HG03432 (cell line): Measurements from ENCODE around the gene STON1.
A peak's percentile ranks its signal among the peaks of the same experiment; 100 is the strongest.
"Not testable (repeated sequence)": the region's sequence is repeated elsewhere in the genome, so short reads cannot be mapped to it uniquely, and the experiment has no call there.

Source experiments
- ATAC-seq: cut with Tn5 transposase; IDR thresholded peaks from one replicate; pipeline ENCODE4 v1.9.1; 2021; ENCODE audit warnings: mild to moderate bottlenecking, moderate library complexity; ENCODE audit not compliant: unreplicated experiment

Gene STON1

DNA sequence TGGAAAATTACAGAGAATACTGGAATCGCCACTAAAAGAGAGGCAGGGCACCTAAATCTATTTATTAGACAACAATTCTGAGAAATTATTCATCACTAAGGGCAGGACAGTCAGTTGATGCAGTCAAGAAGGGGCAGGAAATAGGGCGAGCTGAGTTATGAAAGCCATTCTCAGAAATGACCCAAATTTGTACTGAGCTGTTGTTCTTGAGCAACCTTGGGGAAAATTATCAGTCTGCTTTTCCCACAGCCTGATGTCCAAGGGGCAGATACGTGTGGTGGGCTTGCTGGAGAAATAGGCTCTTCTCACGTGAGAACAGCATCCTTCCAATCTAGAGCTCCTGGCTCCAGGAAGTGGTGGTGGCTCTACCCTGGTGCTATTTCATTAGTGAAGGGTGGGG is 38.6 kb downstream of the STON1 start:
- ATAC-seq: no peak

DNA sequence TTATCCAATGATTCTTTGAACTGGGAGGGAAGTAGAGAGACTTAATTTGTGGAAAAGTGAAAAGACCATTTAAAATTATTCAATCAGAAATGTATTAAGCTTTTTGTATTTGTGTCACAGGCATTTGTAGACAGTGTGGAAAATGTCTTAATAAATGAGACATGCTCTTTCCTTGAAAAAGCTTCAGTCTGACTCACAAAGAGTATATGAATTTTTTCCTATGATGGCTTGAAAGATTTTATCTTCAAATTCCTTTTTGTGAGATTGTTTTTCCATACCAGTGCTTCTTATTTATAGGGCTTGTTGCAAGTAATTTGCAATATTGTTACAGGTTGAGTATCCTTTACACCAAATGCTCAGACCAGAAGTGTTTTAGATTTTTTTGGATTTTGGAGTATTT is 39.5 kb downstream of the STON1 start:
- no peak for ATAC-seq

DNA sequence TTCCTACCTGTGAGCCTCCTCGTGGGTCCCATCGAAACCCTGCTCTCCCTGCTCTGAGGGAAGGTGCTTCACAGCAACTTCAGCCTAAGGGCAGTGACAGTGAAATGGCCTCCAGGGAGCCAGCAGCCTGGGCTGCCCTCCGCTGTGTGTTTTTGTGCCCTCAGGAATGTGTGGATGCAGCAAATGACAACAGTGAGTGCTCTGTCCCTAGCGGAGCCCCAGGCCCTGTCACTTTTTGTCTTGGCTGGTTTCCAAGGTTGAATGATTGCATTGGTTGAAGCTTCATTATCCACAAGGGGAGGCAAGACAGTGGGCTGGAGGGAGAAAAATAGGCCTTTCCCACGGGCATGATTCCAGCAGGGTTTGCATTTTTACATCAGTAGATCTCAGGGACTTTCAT is 42.9 kb downstream of the STON1 start:
- ATAC-seq: no peak

DNA sequence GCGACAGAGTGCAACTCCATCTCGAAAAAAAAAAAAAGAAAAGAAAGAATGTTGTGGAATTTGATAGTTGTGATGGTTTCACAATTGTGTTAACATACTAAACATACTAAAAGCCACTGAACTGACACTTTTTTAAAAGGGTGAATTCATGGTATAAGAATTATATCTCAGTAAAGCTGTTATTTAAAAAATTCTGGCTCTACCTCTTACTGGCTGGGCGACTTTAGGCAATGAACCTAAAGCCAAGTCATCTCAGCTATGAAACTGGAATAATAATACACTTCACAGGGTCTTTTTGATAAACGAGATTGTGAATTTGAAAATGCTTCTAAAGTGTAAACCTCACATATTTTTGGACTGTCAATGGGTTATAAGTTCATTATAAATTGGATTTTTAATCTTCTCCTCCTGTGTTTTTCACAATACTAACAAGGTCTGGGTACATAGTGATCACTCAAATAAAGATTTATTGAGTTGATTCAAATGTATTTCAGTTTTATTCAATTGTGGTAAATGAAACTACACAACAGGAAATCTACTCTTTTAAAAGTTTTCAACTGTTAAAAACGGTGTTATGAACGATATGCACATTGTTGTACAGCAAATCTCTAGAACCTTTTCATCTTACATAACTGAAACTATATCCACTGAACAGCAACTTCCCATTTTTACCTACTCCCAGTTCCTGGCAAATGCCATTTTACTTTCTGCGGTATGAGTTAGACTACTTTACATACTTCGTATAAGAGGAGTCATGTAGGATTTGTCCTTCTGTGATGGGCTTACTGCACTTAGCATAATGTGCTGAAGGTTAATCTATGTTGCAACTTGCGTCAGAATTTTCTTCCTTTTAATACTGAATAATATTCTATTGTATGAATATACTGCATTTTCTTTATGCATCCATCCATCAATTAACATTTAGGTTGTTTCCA is 44.7 kb downstream of the STON1 start:
- ATAC-seq: no peak

DNA sequence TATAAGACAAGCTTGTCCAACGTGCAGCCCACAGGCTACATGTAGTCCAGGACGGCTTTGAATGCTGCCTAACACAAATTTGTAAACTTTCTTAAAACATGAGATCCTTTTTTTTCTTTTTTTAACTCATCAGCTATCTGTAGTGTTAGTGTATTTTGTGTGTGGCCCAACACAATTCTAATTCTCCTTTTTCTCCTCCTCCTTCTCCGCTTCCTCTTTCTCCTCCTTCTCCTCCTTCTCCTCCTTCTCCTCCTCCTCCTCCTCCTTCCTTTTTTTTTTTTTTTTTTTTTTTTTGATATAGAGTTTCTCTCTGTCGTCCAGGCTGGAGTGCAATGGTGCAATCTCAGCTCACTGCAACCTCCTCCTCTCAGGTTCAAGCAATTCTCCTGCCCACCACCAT is 48.4 kb downstream of the STON1 start:
- no peak for ATAC-seq

DNA sequence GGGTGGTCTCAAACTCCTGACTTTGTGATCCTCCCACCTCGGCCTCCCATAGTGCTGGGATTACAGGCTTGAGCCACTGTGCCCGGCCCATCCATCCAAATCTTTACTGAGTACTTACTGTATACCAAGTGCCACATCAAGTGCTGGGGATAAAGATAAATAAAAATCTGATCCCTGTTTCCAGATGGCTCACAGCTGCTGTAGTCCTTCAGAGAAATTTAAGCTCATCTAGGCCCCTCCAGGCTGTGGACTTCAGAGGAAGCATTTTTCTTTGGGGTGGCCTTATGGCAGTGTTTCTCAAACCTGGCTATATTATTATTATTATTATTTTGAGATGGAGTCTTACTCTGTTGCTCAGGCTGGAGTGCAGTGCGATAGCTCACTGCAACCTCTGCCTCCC is 54.0 kb downstream of the STON1 start:
- ATAC-seq: no peak

DNA sequence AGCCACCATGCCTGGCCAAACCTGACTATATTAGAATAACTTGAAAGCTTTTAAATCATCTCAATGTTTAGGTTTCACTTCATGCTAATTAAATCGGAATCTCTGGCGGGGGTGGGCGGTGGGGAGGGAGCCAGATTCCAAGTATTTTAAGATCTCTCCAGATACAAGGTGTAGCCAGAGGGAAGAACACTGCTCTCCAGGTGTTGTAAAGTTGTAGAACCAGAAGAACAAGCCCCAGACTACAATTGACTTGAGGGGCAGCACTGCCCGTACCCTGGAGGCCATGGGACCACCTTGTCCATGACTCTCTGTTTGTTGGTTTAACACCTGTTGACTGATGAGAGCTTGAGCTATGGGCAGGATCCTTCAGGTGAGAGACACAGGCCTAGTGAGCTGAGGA is 54.6 kb downstream of the STON1 start:
- ATAC-seq: no peak

DNA sequence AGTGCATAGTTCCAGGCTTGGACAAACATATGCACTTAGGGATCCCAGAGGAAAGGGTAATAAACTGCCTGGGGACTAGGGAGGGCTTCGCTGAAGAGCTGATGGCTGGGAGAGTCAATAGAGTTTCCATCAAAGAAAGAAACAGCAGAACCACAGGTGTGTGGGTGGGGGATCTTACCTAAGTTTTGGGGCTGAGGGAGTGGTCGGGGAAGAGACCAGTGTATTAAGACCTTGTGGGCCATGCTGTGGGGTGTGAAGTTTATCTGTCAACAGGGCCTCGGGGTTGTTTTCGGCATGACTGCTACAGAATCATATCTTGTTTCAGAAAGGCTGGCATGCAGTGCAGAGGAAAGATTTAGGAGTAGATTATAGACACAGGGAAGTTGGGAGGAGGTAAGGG is 56.5 kb downstream of the STON1 start:
- ATAC-seq: no peak

DNA sequence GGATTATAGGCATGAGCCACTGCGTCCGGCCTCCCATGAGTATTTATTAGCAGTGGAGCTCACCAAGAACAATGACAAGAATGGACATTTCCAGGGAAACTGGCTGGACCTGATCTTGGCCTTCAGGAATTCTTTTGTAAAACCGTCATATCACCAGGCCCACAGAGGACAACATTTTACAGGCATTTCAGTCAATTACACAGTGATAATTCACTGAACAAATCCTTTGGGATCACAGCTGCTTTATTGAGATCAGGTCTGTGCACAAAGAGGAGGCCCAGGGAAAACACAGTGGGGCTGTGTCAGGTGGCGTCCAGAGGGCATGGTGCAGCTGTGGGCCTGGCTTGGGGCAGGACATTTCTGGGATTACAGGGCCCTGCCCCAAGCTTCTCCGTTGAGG is 57.6 kb downstream of the STON1 start:
- ATAC-seq: no peak

DNA sequence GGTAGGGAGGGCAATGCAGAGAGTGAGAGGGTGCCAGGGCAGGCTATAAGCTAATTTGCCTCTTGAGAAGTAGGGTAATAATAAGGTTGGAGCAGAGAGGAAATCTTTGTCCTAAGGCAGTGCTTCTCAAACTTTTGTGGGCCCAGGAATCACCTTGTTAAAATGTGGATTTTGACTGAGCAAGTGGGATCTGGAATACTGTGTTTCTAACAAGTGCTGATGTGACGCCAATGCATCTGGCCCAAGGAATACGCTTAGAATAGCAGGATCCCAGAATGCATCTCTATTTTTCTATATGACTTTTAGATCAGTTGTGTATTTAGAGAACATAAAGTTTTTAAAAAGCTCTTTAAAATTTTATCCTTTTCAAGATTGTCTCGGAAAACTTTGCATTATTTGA is 58.0 kb downstream of the STON1 start:
- no peak for ATAC-seq

DNA sequence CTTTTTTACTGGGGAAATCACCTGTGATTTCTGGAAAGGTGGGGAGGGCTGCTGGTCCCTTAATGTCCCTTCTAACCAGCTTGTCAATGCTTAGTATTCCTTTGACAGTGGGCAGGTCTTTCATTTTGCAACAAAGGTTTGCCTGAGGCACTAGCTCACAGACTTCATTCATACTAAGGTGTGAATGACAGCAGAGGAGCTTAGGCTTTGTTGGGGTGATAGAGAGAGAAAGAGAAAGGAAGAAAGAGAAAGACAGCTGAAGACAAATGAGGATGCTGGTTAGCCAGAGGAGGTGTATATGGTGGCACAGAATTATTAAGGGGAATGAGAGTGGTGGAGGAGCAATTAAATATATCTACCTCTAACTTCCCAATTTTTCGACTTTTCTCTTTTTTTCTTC is 58.8 kb downstream of the STON1 start:
- peak; percentile 28 for ATAC-seq

DNA sequence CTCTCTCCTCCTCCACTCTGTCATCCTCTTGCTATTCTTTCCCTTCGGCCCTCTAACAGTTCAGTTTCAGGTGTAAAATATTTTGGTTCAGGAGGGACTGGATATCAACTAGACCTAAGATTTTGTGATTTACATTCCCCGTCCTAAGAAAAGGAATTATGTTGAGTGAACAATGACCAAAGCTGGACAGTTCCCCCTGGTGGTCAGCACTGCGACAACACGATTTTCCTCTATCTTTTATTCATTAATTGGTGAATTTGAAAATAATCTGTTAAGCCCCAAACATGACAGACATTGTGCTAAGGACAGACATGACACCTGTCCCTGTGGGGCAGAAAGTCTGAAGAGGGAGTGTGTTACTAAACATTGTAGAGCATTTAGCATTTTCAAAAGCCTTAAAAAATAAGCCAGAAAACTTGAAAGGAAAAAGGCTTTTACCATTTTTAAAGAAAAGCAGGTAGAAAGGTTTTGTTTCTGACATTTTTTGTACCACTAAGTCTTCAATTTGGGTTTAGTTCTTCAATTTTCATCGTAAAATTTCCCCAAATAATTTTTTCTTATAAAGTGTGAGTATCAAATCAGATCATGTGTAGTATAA is 59.3 kb downstream of the STON1 start:
- peak; percentile 42 for ATAC-seq

DNA sequence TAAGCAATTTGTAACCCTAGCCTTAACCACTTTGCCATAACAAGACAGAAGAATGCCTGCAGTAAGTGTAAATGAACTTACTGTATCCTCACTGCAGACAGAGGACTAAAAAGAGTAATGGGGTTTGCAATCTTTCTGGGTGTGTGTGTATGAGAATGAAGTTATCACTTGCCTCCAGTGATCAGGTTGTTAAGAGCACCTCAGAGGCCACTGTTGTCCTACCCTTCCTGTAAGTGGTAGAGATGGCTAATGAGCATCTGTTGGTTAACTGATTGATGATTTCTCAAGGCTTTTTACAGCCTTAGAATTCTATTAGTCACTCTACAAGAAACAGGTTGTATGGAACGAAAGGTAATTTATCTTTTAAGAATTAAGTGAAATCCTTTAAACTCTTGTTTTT is 60.1 kb downstream of the STON1 start:
- ATAC-seq: no peak

DNA sequence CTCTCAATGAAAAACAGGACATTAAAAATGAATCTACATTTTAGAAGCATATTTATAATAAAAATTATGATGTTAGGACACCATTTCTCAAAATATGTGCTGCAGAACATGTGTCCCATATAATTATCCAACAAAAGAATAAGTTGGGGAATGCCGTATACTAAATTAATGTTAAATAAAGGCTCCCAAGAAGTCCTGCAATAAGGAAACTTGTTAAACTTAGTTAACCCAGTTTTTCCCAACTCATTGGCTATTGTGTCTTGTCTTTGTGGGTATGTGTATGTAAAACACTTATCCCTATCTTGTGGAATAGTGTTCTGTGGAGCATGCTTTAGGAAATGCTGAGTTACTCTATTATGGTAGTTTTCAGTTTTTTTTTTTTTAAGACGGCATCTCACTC is 62.1 kb downstream of the STON1 start:
- ATAC-seq: no peak

DNA sequence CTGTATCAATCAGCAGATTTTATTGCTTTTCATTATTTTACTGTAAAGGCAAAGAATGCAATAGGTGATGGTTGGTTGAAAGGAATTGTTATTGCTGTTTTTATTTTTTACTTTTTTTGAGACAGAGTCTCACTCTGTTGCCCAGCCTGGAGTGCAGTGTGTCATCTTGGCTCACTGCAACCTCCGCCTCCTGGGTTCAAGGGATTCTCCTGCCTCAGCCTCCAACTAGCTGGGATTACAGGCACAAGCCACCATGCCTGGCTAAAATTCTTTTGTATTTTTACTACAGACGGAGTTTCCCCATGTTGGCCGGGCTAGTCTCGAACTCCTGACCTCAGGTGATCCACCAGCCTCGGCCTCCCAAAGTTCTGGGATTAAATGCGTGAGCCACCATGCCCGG is 66.8 kb downstream of the STON1 start:
- ATAC-seq: not testable (repeated sequence)

DNA sequence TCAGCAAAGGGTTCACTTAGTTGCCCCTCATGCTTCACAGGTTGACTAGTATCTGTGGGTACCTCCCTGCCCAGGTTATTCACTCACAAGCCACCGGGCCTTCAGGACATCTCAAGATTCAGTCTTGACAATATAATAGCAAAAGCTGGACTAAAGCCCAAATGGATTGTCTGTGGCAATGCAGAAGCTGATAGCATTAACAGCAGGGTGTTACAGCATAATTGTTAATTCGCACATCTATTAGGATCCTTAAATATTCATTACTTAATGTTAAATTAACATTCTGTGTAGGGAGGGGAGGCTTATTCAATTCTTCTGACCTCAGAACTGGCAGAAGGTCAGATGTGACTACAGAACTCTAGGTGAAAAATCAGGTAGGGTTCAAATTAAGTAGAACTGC is 67.5 kb downstream of the STON1 start:
- no peak for ATAC-seq

DNA sequence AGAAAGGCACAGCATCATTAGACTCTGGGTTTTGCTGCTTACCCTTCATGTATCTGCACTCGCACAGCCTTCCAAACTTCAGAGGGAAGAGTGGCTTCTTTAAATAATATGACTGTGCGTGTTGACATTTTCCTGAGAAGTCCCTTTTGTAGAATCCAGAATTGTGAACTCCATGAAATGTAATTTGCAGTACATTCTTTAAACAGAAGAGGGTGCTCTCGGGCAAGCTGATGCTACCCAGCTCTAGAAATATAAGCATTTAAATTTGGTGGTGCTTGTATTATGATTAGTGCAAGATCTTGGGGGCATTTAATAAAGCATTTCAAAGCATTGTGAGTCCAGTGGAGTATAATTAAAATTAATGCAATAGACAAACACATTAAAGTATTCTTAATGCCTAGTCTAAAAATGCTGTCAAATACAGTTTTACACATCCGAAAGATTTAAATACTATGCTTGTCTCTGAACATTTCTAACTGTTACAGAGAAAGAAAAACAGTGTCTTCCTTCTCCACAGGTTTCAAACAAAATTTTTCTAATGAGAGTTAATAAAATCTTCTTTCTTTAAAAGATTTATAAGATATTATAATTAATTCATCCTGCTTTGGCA is 70.4 kb downstream of the STON1 start:
- peak; percentile 56 for ATAC-seq

DNA sequence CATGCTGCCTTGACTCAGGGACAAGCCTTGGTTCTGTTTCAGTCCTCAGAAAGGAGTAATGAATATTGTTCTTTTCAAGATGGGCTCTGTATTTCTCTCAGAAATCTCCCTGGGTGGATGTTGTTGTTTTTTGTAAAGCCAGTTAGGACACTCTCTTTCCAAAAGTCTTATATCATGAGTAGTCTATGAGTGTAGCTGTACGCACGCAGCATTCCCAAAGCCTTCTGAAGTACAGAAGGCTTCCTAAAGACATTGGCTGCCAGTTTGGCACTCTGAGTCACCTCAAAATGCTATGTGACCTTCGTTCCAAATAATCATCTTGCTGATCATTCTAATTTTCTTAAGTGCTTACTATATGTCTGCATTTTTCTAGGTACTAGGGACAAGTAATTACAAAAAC is 71.0 kb downstream of the STON1 start:
- ATAC-seq: no peak

DNA sequence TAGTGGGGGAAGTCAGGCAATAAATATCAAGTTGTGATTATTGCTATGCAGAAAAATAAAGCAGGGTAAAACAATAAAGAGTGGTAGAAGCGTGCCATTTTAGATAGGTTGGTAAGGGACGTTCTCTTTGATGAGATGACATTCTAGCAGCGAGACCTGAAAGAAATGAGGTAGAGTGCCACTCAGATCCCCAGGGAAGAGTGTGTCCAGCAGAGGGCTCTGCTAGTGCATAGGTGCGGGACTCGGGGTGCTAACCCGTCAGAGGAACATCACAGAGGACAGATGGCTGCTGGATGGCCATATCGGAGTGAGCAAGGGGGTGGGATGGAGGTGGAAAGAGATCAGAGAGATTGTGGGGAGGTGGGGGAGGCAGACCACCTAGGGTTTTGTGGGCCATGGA is 71.4 kb downstream of the STON1 start:
- no peak for ATAC-seq

DNA sequence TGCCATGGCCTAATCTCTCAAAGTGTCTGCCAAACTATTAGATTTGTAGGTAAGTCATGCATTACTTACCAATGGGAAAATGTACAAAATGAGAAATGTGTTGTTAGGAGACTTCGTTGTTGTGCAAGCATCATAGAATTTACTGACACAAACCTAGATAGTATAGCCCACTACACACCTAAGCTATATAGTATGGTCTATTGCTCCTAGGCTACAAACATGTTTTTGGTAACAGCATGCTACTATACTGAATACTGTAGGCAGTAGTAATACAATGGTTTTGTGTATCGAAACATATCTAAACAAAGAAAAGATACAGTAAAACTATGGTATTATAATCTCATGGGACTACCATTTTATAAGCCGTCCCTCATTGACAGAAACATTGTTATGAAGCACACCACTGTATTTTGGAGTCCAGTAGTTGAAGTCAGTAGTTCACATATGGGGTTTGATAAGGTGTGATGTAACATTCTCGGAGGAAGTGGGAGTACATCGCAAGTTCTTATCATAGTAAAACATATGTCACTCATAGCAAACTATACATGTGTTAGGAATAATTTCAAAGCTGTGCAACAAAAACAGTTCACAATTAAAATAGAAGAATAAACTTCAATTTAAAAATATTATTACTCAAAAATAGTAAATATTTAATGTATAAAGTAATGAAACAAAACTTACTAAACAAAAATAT is 75.7 kb downstream of the STON1 start:
- ATAC-seq: no peak

DNA sequence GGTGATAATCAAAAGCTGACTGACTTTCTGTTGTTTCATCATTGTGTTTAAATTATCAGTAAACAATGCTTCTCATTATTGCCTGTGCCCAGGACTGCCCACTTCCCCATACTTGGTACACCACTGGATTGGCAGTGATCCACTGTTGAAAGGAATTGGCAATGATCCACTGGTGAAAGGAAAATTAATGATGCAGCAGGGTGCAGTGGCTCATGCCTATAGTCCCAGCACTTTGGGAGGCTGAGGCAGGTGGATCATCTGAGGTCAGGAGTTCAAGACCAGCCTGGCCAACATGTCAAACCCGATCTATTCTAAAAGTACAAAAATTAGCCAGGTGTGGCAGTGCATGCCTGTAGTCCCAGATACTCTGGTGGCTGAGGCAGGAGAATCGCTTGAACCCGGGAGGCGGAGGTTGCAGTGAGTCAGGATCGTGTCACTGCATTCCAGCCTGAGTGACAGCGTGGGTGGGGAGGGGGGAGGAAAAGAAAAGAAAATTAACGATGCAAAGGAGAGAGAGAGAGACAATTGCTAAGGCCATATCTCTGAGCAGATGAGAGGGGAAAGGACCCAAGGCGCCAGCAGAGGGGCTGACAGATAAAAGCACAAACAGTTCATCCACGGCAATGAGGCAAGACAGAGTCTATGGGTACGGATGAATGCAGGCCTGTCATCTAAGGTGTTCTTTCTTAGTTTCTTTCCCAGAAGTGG is 77.5 kb downstream of the STON1 start:
- no peak for ATAC-seq
